Measurements from ENCODE around the gene TTC13. TPM values are rescaled to one million over a fixed set of nuclear protein-coding genes. Genes with fewer than 3 reads are reported as not detected.
"Not testable (repeated sequence)": the region's sequence is repeated elsewhere in the genome, so short reads cannot be mapped to it uniquely, and the experiment has no call there.

TTC13 gene
- total and polyA plus RNA-seq, 2 experiments from 2014 or later, result 13.0 to 14.9 TPM

DNA sequence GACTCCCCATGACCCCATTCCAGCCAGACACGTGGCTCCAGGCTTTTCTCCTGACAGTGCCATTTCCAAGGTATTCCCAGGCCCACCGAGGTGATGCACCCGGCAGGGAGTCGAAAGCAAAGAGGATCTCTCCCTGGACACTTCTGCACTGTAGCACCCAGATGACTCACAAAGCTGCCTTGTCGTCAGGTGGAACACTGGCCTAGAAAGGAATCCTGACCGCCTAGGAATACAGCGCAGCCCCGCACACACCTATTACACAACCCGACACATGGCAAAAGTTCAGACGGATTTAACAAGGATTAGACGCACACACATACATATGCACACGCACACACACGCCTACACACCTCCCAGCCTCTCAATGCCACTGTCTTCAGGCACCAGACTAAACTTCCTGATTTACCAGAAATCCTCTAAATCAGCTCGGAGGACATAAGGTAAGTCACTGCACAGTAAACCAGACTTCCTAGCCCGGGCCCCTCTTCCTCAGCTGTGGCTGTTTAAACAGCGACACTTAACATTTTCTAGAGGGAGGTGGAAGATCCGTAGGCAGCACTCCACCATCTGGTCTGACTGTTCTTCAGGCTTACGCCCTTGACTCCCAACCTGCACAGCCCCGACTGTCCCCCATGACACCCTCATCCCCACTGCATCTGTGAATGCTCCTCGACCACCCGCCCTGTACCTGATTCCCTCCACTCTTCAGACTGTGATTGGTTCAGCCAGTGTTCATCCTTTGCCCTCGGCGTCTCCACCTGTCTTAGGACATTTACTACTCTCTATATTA lies 48.7 kb upstream of the TTC13 start:
- 81% methylated on average over 23 of the region's 23 CpGs for WGBS (ENCODE audit: low lambda C conversion rate, missing lambda C conversion rate)
- Histone ChIP-seq H3K27ac (peak overlapping the region; percentile 44), H3K9me3 (ENCODE audit: low read depth) (no peaks in the 10 kb centered on the region), H3K27me3 (no peaks in the 10 kb centered on the region), H3K36me3 (replicated peaks; ENCODE audit: insufficient read depth, low read depth) (no peaks in the 10 kb centered on the region), H4K20me1 (ENCODE audit: insufficient read depth, poor library complexity, severe bottlenecking) (peaks cover 9% of the 10 kb centered on the region), H3K9me2 (replicated peaks; ENCODE audit: insufficient read depth) (no peaks in the 10 kb centered on the region), H2AFZ (no peak overlapping the region), H3K4me3 (no peak overlapping the region), H3K4me2 (peak overlapping the region; percentile 48), H3K4me1 (ENCODE audit: insufficient read depth) (peaks cover 9% of the 10 kb centered on the region), H3K79me2 (peaks cover 53% of the 10 kb centered on the region)
- DNase-seq (ENCODE audit: low spot score), result peak; percentile 61
- TF ChIP-seq EZH2phosphoT487 (IDR thresholded peaks at IDR 0.05; ENCODE audit: low read depth, severe bottlenecking, unreplicated experiment), result no peak
- TF ChIP-seq EZH2 (IDR thresholded peaks at IDR 0.05; ENCODE audit: borderline replicate concordance), result no peak
- TF ChIP-seq, protein P1, sequence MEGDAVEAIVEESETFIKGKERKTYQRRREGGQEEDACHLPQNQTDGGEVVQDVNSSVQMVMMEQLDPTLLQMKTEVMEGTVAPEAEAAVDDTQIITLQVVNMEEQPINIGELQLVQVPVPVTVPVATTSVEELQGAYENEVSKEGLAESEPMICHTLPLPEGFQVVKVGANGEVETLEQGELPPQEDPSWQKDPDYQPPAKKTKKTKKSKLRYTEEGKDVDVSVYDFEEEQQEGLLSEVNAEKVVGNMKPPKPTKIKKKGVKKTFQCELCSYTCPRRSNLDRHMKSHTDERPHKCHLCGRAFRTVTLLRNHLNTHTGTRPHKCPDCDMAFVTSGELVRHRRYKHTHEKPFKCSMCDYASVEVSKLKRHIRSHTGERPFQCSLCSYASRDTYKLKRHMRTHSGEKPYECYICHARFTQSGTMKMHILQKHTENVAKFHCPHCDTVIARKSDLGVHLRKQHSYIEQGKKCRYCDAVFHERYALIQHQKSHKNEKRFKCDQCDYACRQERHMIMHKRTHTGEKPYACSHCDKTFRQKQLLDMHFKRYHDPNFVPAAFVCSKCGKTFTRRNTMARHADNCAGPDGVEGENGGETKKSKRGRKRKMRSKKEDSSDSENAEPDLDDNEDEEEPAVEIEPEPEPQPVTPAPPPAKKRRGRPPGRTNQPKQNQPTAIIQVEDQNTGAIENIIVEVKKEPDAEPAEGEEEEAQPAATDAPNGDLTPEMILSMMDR (IDR thresholded peaks at IDR 0.05; ENCODE audit: poor library complexity), result no peak

GRCh38 chr1:231026576-231026975 lies 47.9 kb upstream of the TTC13 start:
- Histone ChIP-seq H3K9me2 (replicated peaks; ENCODE audit: insufficient read depth) (no peaks in the 10 kb centered on the region), H3K4me3 (no peak overlapping the region), H3K4me2 (peak overlapping the region; percentile 48), H3K27ac (peak overlapping the region; percentile 44), H3K27me3 (no peaks in the 10 kb centered on the region), H3K4me1 (ENCODE audit: insufficient read depth) (peaks cover 9% of the 10 kb centered on the region), H3K9me3 (ENCODE audit: low read depth) (no peaks in the 10 kb centered on the region), H3K79me2 (peaks cover 48% of the 10 kb centered on the region), H2AFZ (no peak overlapping the region), H3K36me3 (replicated peaks; ENCODE audit: insufficient read depth, low read depth) (no peaks in the 10 kb centered on the region), H4K20me1 (ENCODE audit: insufficient read depth, poor library complexity, severe bottlenecking) (peaks cover 9% of the 10 kb centered on the region)
- WGBS (ENCODE audit: low lambda C conversion rate, missing lambda C conversion rate), result 71% methylated on average over 6 of the region's 6 CpGs
- TF ChIP-seq, protein P1 (IDR thresholded peaks at IDR 0.05; ENCODE audit: poor library complexity), result no peak
- no peak for TF ChIP-seq EZH2 (IDR thresholded peaks at IDR 0.05; ENCODE audit: borderline replicate concordance)
- no peak for TF ChIP-seq EZH2phosphoT487 (IDR thresholded peaks at IDR 0.05; ENCODE audit: low read depth, severe bottlenecking, unreplicated experiment)
- DNase-seq (ENCODE audit: low spot score), result no peak

DNA sequence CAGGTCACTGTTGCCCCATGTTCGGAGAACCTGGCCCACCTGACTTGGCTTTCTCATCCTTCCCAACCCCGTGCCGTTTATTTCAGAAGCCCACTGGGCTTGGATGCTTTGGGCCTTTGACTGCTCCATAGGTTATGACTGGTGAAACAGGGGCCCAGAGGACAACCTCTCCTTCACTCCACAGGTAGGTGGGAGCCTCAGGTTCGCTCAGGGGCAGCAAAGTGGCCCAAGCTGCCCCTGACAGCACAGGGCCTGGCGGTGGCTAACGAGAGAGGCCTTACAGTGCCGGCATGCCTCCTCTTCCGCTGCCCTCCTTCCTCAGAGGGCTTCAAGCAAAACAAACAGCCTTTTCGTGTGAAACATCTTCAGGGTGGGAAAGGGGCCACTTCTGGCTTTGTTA lies 44.5 kb upstream of the TTC13 start:
- Histone ChIP-seq H3K36me3 (replicated peaks; ENCODE audit: insufficient read depth, low read depth) (no peaks in the 10 kb centered on the region), H3K4me1 (ENCODE audit: insufficient read depth) (peaks cover 9% of the 10 kb centered on the region), H3K9me2 (replicated peaks; ENCODE audit: insufficient read depth) (no peaks in the 10 kb centered on the region), H3K4me2 (no peak overlapping the region), H4K20me1 (ENCODE audit: insufficient read depth, poor library complexity, severe bottlenecking) (peaks cover 4% of the 10 kb centered on the region), H3K27ac (no peak overlapping the region), H2AFZ (no peak overlapping the region), H3K27me3 (no peaks in the 10 kb centered on the region), H3K79me2 (peaks cover 27% of the 10 kb centered on the region), H3K9me3 (ENCODE audit: low read depth) (no peaks in the 10 kb centered on the region), H3K4me3 (no peak overlapping the region)
- 90% methylated on average over 9 of the region's 9 CpGs for WGBS (ENCODE audit: low lambda C conversion rate, missing lambda C conversion rate)
- DNase-seq (ENCODE audit: low spot score), result no peak
- TF ChIP-seq EZH2phosphoT487 (IDR thresholded peaks at IDR 0.05; ENCODE audit: low read depth, severe bottlenecking, unreplicated experiment) (no peak), EZH2 (IDR thresholded peaks at IDR 0.05; ENCODE audit: borderline replicate concordance) (no peak)
- TF ChIP-seq, protein P1 (IDR thresholded peaks at IDR 0.05; ENCODE audit: poor library complexity), result no peak

DNA sequence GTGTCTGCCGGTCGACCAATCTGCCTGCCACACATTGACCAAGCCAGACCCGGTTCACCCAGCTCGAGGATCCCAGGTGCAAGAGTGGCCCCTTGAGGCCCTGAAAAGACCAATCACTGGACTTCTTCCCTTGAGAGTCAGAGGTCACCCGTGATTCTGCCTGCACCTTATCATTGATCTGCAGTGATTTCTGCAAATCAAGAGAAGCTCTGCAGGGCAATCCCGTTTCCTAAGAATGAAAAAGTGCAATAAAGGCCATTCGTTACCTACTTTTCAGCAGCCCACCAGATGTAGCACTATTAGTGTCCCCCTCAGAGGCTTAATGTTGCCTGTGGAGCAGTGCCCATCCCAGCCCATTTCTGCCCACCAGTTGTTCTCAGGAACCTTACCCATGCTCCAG lies 43.9 kb upstream of the TTC13 start:
- not testable (repeated sequence) for DNase-seq (ENCODE audit: low spot score); H3K4me1 ChIP-seq (ENCODE audit: insufficient read depth); H3K4me3 ChIP-seq; H4K20me1 ChIP-seq (ENCODE audit: insufficient read depth, poor library complexity, severe bottlenecking); H3K36me3 ChIP-seq (replicated peaks; ENCODE audit: insufficient read depth, low read depth); H3K9me2 ChIP-seq (replicated peaks; ENCODE audit: insufficient read depth); H3K4me2 ChIP-seq; H3K9me3 ChIP-seq (ENCODE audit: low read depth); H3K27ac ChIP-seq; H2AFZ ChIP-seq; H3K27me3 ChIP-seq
- WGBS (ENCODE audit: low lambda C conversion rate, missing lambda C conversion rate), result 93% methylated on average over 7 of the region's 7 CpGs
- peaks cover 21% of the 10 kb centered on the region for H3K79me2 ChIP-seq
